ENCODE data around the gene ARID5B.

- TF ChIP-seq GATA2 (IDR thresholded peaks at IDR 0.05; ENCODE audit: low read depth, low read length) (no peak), GATA3 (IDR thresholded peaks at IDR 0.05; ENCODE audit: low read depth, low read length) (no peak)
Observed at GRCh38 chr10:61855771-61856170, 45.7 kb upstream of the ARID5B start.
